Smooth muscle cell (in vitro differentiated cells): ENCODE results near the gene ZDHHC19. TPM values are rescaled to one million over a fixed set of nuclear protein-coding genes. Genes with fewer than 3 reads are reported as not detected.
"Not testable (repeated sequence)": the region's sequence is repeated elsewhere in the genome, so short reads cannot be mapped to it uniquely, and the experiment has no call there.

Source experiments
- DNase-seq: peaks from one replicate; lab custom pipeline; 2025; ENCODE audit not compliant: unreplicated experiment; lab: John Stamatoyannopoulos, UW
- H2AFZ ChIP-seq: fragments of 200-600 bp; sonication (generic); 2 replicates; pipeline ENCODE4 v1.6.0; 2016; ENCODE audit warnings: antibody characterized with exemption, low read depth, mild to moderate bottlenecking
- H3F3A ChIP-seq: fragments of 200-600 bp; sonication (generic); 2 replicates; pipeline ENCODE4 v1.6.0; 2017; ENCODE audit warnings: antibody characterized with exemption, low read depth
- H3K27ac ChIP-seq: fragments of 200-600 bp; sonication (generic); 2 replicates; pipeline ENCODE4 v1.5.1; 2016; ENCODE audit warnings: low read depth, mild to moderate bottlenecking
- H3K27me3 ChIP-seq: fragments of 200-600 bp; sonication (generic); 2 replicates; pipeline ENCODE4 v1.6.1; 2016; ENCODE audit warnings: low read depth, mild to moderate bottlenecking
- H3K36me3 ChIP-seq: fragments of 200-600 bp; sonication (generic); 2 replicates; pipeline ENCODE4 v1.5.1; 2016; ENCODE audit warnings: low read depth
- H3K4me1 ChIP-seq: fragments of 200-600 bp; sonication (generic); 2 replicates; pipeline ENCODE4 v1.5.1; 2016; ENCODE audit warnings: low read depth
- H3K4me2 ChIP-seq: fragments of 200-600 bp; sonication (generic); 2 replicates; pipeline ENCODE4 v1.6.0; 2016; ENCODE audit warnings: mild to moderate bottlenecking
- H3K4me3 ChIP-seq: fragments of 200-600 bp; sonication (generic); 2 replicates; pipeline ENCODE4 v1.5.1; 2016; ENCODE audit warnings: mild to moderate bottlenecking
- H3K79me2 ChIP-seq: fragments of 200-600 bp; sonication (generic); 2 replicates; pipeline ENCODE4 v1.6.0; 2016; ENCODE audit warnings: low read depth, mild to moderate bottlenecking
- H3K9ac ChIP-seq: fragments of 200-600 bp; sonication (generic); 2 replicates; pipeline ENCODE4 v1.6.0; 2016; ENCODE audit warnings: low read depth
- H3K9me3 ChIP-seq: fragments of 200-600 bp; sonication (generic); replicated peaks from 2 replicates; pipeline ENCODE4 v1.5.1; 2016; ENCODE audit warnings: low read depth
- H4K20me1 ChIP-seq: fragments of 200-600 bp; sonication (generic); 2 replicates; pipeline ENCODE4 v1.6.0; 2016; ENCODE audit warnings: low read depth
- WGBS: methylation state at CpG from one replicate; pipeline ENCODE4 v1.1.7; 2016; ENCODE audit warnings: low lambda C conversion rate; 5-methylcytosine and 5-hydroxymethylcytosine counted together
- polyA plus RNA-seq: library from polyadenylated mRNA; unstranded; fragments of >200 nt; fragmentation: Nextera tagmentation; extraction: Ambion mirVana; gene quantifications from 2 replicates; pipeline ENCODE4 v1.2.1, GENCODE V29; 2016
- total RNA-seq: library from RNA; depleted of rRNA; stranded (reverse); fragments of >200 nt; gene quantifications from 2 replicates; pipeline ENCODE4 v1.2.3, GENCODE V29; 2014
- TF ChIP-seq, protein P1 (sequence below): fragments of 200-600 bp; sonication (generic); IDR thresholded peaks from 2 replicates; pipeline ENCODE4 v1.5.1; 2017; ENCODE audit warnings: borderline replicate concordance, mild to moderate bottlenecking, antibody characterized with exemption; ENCODE audit not compliant: insufficient read depth, poor library complexity, severe bottlenecking

Gene ZDHHC19
- total and polyA plus RNA-seq, 2 experiments from 2014 or later = not detected

DNA sequence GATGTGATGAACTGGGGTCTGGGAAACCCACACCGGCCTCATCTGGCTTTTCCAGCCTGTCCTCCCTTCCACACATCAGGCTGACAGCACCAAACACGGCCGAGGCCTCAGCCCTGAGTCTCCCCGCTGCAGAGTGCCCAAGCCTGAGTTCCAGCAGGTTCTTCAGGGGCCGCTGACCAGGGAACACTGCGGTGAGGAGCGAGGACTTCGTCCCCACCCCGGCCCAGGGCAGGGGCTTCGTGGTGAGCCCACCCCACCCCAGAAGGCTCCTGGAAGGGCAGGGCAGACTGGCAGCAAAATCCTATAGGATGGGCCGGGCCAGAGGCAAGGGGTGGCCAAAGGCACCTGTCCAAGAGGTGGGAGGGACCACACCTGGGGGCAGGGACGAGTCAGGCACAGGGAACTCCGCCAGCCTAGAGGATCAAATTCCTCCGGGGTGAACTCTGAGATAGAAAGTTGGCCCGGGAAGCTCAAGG, 4.9 kb upstream of the ZDHHC19 start, which contains the start of gene SLC51A:
Gene SLC51A, plus strand, starts transcription at position 446 of the 476 bp plus-strand sequence. CDS start 179 bp downstream, outside the sequence.
- Histone ChIP-seq H3K36me3 (no peaks in the 10 kb centered on the region), H3K79me2 (no peaks in the 10 kb centered on the region), H3K4me2 (no peak within 1 kb of the TSS), H3K9ac (no peak within 1 kb of the TSS), H2AFZ (no peak within 1 kb of the TSS), H3K4me3 (no peak within 1 kb of the TSS), H4K20me1 (no peaks in the 10 kb centered on the region), H3K4me1 (peaks cover 3% of the 10 kb centered on the region), H3K27ac (no peak within 1 kb of the TSS), H3K9me3 (no peaks in the 10 kb centered on the region), H3K27me3 (peaks cover 9% of the 10 kb centered on the region), H3F3A (no peaks in the 10 kb centered on the region)
- 61% methylated on average over 14 of the region's 15 CpGs for WGBS
- TF ChIP-seq, protein P1, sequence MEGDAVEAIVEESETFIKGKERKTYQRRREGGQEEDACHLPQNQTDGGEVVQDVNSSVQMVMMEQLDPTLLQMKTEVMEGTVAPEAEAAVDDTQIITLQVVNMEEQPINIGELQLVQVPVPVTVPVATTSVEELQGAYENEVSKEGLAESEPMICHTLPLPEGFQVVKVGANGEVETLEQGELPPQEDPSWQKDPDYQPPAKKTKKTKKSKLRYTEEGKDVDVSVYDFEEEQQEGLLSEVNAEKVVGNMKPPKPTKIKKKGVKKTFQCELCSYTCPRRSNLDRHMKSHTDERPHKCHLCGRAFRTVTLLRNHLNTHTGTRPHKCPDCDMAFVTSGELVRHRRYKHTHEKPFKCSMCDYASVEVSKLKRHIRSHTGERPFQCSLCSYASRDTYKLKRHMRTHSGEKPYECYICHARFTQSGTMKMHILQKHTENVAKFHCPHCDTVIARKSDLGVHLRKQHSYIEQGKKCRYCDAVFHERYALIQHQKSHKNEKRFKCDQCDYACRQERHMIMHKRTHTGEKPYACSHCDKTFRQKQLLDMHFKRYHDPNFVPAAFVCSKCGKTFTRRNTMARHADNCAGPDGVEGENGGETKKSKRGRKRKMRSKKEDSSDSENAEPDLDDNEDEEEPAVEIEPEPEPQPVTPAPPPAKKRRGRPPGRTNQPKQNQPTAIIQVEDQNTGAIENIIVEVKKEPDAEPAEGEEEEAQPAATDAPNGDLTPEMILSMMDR = no peak
- no peak for DNase-seq

DNA sequence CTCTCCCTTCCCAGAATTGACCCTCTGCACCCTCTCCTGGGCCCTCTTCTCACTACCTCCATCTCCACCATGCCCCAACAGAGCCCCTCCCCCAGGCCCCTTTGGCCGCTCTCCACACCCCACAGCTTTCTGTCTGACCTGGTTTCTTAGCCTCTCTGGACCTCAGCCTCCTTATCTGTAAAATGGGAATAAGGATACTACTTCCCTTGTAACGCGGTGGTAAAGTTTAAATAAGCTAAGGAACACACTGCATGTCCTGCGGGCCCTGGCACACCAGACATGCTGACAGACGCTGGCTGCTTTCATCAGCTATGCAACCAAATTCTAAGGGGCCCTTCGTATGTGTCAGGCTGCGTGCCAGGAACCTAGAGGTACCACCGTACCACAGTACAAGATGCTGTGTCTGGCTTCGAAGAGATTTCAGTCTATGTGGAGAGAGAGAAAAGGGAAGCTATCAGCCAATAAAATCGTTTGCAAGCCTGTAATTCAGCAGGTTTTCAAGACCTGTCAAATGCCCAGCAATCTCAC, 4.4 kb upstream of the ZDHHC19 start:
- no peak overlapping the region for H2AFZ ChIP-seq
- no peak overlapping the region for H3K4me2 ChIP-seq
- no peaks in the 10 kb centered on the region for H4K20me1 ChIP-seq
- TF ChIP-seq, protein P1 = no peak
- peaks cover 9% of the 10 kb centered on the region for H3K27me3 ChIP-seq
- no peaks in the 10 kb centered on the region for H3K9me3 ChIP-seq
- no peaks in the 10 kb centered on the region for H3F3A ChIP-seq
- no peak overlapping the region for H3K27ac ChIP-seq
- H3K4me1 ChIP-seq = peaks cover 3% of the 10 kb centered on the region
- no peak for DNase-seq
- H3K4me3 ChIP-seq = no peak overlapping the region
- no peaks in the 10 kb centered on the region for H3K36me3 ChIP-seq
- 80% methylated on average over 9 of the region's 10 CpGs for WGBS
- no peaks in the 10 kb centered on the region for H3K79me2 ChIP-seq
- no peak overlapping the region for H3K9ac ChIP-seq

DNA sequence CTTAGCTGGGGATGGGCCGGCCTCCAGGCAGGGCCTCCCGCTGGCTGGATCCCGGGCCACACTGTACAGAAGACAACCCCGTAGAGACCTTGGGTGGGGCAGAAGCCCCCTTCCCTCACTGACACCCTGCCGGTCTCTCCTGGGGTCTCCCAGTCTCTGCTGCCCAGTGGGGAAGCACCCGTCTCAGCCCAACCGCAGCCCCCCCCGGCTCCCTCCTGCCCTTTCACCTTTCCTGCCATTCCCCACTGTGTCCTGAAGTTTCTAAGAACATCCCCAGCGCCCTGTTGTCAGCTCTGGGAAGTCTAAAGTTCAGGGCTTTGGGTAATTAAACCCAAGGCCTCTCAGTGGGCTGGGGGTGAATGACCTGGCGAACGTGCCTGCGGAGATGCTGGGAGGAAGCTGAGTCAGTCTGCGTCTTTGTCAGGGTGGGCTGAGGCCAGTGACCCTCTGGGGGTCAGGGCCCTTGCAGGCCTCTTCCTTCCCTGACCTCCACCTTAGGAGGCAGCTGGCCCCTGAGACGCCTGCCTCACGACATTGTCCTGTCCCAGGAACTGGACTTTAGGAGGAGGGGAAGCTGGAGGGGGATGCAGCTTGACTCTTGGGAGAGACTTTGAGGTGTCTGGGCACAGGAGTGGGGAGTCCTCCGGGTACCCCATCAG, 3.7 kb upstream of the ZDHHC19 start:
- Histone ChIP-seq H4K20me1 (no peaks in the 10 kb centered on the region), H3K27ac (no peak overlapping the region), H3K9me3 (no peaks in the 10 kb centered on the region), H3K36me3 (no peaks in the 10 kb centered on the region), H3K4me1 (peaks cover 3% of the 10 kb centered on the region), H3K27me3 (peaks cover 9% of the 10 kb centered on the region), H3K79me2 (no peaks in the 10 kb centered on the region), H2AFZ (no peak overlapping the region), H3F3A (no peaks in the 10 kb centered on the region), H3K9ac (no peak overlapping the region), H3K4me2 (no peak overlapping the region), H3K4me3 (no peak overlapping the region)
- WGBS = 89% methylated on average over 16 of the region's 16 CpGs
- TF ChIP-seq, protein P1 = no peak
- DNase-seq = no peak

DNA sequence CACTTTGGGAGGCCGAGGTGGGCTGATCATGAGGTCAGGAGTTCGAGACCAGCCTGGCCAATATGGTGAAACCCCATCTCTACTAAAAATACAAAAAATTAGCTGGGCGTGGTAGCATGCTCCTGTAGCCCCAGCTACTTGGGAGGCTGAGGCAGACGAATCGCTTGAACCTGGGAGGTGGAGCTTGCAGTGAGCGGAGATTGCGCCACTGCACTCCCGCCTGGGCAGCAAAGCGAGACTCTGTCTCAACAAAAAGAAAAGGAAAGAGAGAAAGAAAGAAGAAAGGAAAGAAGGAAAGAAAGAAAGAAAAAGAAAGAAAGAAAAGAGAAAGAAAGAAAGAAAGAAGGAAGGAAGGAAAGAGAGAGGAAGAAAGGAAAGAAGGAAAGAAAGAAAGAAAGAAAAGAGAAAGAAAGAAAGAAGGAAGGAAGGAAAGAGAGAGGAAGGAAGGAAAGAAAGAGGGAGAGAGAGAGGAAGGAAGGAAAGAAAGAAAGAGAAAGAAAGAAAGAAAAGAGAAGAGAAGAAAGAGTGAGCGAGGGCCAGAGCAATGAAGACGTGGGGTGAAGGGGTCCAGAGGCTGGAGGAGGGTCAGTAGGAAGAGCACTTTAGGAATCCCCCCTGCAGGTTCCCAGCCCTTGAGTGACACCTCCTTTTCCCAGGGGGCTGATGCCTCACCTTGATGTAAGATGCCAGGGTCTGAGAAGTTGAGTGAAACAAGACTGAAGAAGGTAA, 1.1 kb downstream of the ZDHHC19 start:
- not testable (repeated sequence) for H4K20me1 ChIP-seq, H3K27ac ChIP-seq, H3F3A ChIP-seq, H2AFZ ChIP-seq, H3K79me2 ChIP-seq, H3K9me3 ChIP-seq, H3K4me3 ChIP-seq, H3K4me1 ChIP-seq, H3K27me3 ChIP-seq, H3K9ac ChIP-seq, DNase-seq, H3K4me2 ChIP-seq, H3K36me3 ChIP-seq
- 86% methylated on average over 11 of the region's 11 CpGs for WGBS
